ENCODE results near the gene FANCG. TPM values are rescaled to one million over a fixed set of nuclear protein-coding genes. Genes with fewer than 3 reads are reported as not detected.

FANCG gene
- polyA plus RNA-seq, 1 experiment, result 9.1 TPM

DNA sequence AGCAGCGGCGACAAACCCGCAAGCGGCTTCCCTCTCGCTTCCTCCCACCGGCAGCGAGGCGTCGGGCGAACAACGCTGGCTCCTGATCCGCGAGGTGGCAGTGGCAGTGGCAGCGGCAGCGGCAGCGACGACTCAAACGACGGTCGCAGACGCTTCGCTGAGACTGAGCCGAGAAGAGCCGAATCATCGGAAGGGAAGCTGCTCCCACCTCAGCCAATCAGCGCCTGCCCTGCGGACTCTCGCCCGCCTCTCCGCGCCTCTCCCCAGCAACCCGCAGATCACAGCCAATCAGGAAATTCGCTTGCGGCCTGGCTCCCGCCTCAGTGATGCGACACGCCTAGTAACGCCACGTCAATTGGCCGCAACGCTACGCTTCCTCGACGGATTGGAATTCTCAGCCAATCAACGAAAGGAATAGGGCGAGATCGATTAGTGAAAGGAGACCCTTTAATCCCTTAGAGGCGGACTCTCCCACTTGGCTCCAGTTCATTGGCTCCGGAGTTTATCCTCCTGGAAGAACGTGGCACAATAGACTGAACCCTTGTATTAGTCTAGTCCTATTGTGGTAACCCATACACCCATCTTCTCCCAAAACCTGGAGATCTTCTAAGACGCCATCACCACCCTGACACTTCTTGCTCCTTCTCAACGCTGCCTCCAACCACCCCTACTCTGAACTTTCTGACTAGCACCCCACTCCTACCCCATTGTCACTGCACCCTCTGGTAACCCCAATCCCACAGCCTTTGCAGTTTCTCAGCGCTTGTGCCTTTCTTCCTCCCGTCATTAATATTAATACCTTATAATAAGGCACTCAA, 7.1 kb downstream of the FANCG start, which contains the start of gene VCP:
VCP (minus strand) TSS at position 165 of the 818 bp plus-strand sequence. CDS start 272 bp downstream, outside the sequence.
- Histone ChIP-seq H3K4me3 (ENCODE audit: low read depth, low read length) (peak within 1 kb of the TSS; percentile 90), H3K27ac (ENCODE audit: low read depth, low read length) (peak within 1 kb of the TSS; percentile 100), H3K9me3 (ENCODE audit: control insufficient read depth, insufficient read depth, low read length) (no peaks in the 10 kb centered on the region), H3K27me3 (ENCODE audit: control insufficient read depth, insufficient read depth, low read length) (no peaks in the 10 kb centered on the region)
- ChIA-PET CTCF (interaction anchor here (0.7 to 2.6 kb wide), 8 partner anchors 9 to 173 kb away, joined by 3 to 27 read pairs (median 5); partner anchors contain the start of genes ATOSB and PIGO), POLR2A (interaction anchor here (0.6 to 2.6 kb wide), 21 partner anchors 8 to 278 kb away, joined by 3 to 18 read pairs (median 6); partner anchors contain the start of genes ATOSB, DNAJB5, STOML2 and UNC13B)
- TF ChIP-seq CTCF (IDR thresholded peaks at IDR 0.05; ENCODE audit: low read depth, low read length), result no peak
- DNase-seq (ENCODE audit: low read depth, low spot score), result peak; percentile 98

- peak overlapping the region; percentile 90 for H3K4me3 ChIP-seq (ENCODE audit: low read depth, low read length)
- DNase-seq (ENCODE audit: low read depth, low spot score), result peak; percentile 58
- POLR2A ChIA-PET, result interaction anchor here (0.6 to 2.6 kb wide), 24 partner anchors 9 to 1130 kb away, joined by 3 to 18 read pairs (median 5); partner anchors contain the start of genes ATOSB, DNAJB5, PIGO and STOML2
- H3K27me3 ChIP-seq (ENCODE audit: control insufficient read depth, insufficient read depth, low read length), result no peaks in the 10 kb centered on the region
- CTCF ChIA-PET, result interaction anchor here (0.6 to 2.6 kb wide), 15 partner anchors 8 to 438 kb away, joined by 3 to 27 read pairs (median 3); partner anchors contain the start of genes ATOSB, DNAJB5 and PIGO
- no peaks in the 10 kb centered on the region for H3K9me3 ChIP-seq (ENCODE audit: control insufficient read depth, insufficient read depth, low read length)
- peak; percentile 34; the same call in 1 of the 2 replicates for TF ChIP-seq CTCF (IDR thresholded peaks at IDR 0.05; ENCODE audit: low read depth, low read length)
- H3K27ac ChIP-seq (ENCODE audit: low read depth, low read length), result peak overlapping the region; percentile 100
Observed at GRCh38 chr9:35071814-35072460, 7.8 kb downstream of the FANCG start.

- Histone ChIP-seq H3K4me3 (ENCODE audit: low read depth, low read length) (peak overlapping the region; percentile 90), H3K9me3 (ENCODE audit: control insufficient read depth, insufficient read depth, low read length) (no peaks in the 10 kb centered on the region), H3K27ac (ENCODE audit: low read depth, low read length) (peak overlapping the region; percentile 100), H3K27me3 (ENCODE audit: control insufficient read depth, insufficient read depth, low read length) (no peaks in the 10 kb centered on the region)
- no peak for TF ChIP-seq CTCF (IDR thresholded peaks at IDR 0.05; ENCODE audit: low read depth, low read length)
- ChIA-PET POLR2A (interaction anchor here (0.6 to 2.6 kb wide), 20 partner anchors 8 to 1131 kb away, joined by 3 to 18 read pairs (median 7); partner anchors contain the start of genes ATOSB, DNAJB5, FANCG and PIGO), CTCF (interaction anchor here (0.6 to 2.6 kb wide), 12 partner anchors 10 to 437 kb away, joined by 3 to 27 read pairs (median 4); partner anchors contain the start of genes DNAJB5 and PIGO)
- DNase-seq (ENCODE audit: low read depth, low spot score), result no peak
Observed at GRCh38 chr9:35070823-35071813, 8.6 kb downstream of the FANCG start.

DNA sequence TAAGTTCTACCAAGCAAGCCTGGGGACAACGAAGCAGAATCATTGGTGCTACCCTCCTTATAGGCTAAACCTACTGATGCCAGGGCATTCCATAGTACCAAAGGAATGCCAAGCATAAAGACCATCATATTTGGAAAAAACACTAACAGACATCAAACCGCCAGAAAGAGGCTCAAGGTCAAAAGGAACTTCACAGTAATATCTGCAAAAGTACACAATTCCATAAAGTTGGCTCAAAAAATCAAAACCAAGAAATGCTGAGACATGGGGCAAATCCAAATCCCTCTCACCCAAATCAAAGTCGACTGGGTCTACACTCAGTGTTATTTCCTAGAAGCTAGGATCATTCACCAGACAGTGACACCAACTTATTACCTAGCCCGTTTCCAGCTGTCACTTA, 10.7 kb downstream of the FANCG start:
- CTCF ChIA-PET, result interaction anchor here (0.7 to 1.5 kb wide), 4 partner anchors 18 to 412 kb away, joined by 3 to 5 read pairs (median 4); no protein-coding TSS in a partner anchor
- no peaks in the 10 kb centered on the region for H3K9me3 ChIP-seq (ENCODE audit: control insufficient read depth, insufficient read depth, low read length)
- DNase-seq (ENCODE audit: low read depth, low spot score), result no peak
- H3K27me3 ChIP-seq (ENCODE audit: control insufficient read depth, insufficient read depth, low read length), result no peaks in the 10 kb centered on the region
- POLR2A ChIA-PET, result interaction anchor here (0.6 to 0.7 kb wide), 3 partner anchors 35 to 423 kb away, joined by 3 to 9 read pairs (median 3); no protein-coding TSS in a partner anchor
- H3K4me3 ChIP-seq (ENCODE audit: low read depth, low read length), result peak overlapping the region; percentile 13; the same call in 1 of the 2 replicates
- H3K27ac ChIP-seq (ENCODE audit: low read depth, low read length), result no peak overlapping the region
- TF ChIP-seq CTCF (IDR thresholded peaks at IDR 0.05; ENCODE audit: low read depth, low read length), result no peak

Data from AG04450 (cell line).